NCI-H2029 treated with DMSO at 0.1 percent for 48 hours (cell line): ENCODE results near the gene ACTL7B.
"Not testable (repeated sequence)": the region's sequence is repeated elsewhere in the genome, so short reads cannot be mapped to it uniquely, and the experiment has no call there.

Experiments used
- DNase-seq: peaks from one replicate; lab custom pipeline; 2025; lab: John Stamatoyannopoulos, UW

ACTL7B gene

GRCh38 chr9:108855888-108856287, at the start of gene ACTL7B:
Gene ACTL7B (minus strand): TSS chr9:108855986. CDS start chr9:108855930, 56 bp downstream.
- DNase-seq = no peak

GRCh38 chr9:108905494-108905893, 49.7 kb upstream of the ACTL7B start:
- peak; percentile 69 for DNase-seq

- DNase-seq = peak; percentile 35
Measured at GRCh38 chr9:108904161-108904560, 48.4 kb upstream of the ACTL7B start.

GRCh38 chr9:108903420-108904103, 47.8 kb upstream of the ACTL7B start:
- DNase-seq = peak; percentile 54

GRCh38 chr9:108900176-108900575, 44.4 kb upstream of the ACTL7B start:
- no peak for DNase-seq

- DNase-seq = not testable (repeated sequence)
Measured at GRCh38 chr9:108899023-108899695, 43.4 kb upstream of the ACTL7B start.

- peak; percentile 43 for DNase-seq
Measured at GRCh38 chr9:108897324-108898096, 41.7 kb upstream of the ACTL7B start.

- DNase-seq = no peak
Measured at GRCh38 chr9:108894225-108894997, 38.6 kb upstream of the ACTL7B start.

GRCh38 chr9:108889649-108890067, 33.9 kb upstream of the ACTL7B start:
- no peak for DNase-seq

GRCh38 chr9:108886594-108887271, 30.9 kb upstream of the ACTL7B start:
- peak; percentile 22 for DNase-seq

GRCh38 chr9:108885643-108886348, 30.0 kb upstream of the ACTL7B start:
- peak; percentile 86 for DNase-seq

- no peak for DNase-seq
Measured at GRCh38 chr9:108884701-108885100, 28.9 kb upstream of the ACTL7B start.

GRCh38 chr9:108883085-108883484, 27.3 kb upstream of the ACTL7B start:
- no peak for DNase-seq

- DNase-seq = no peak
Measured at GRCh38 chr9:108882052-108882888, 26.5 kb upstream of the ACTL7B start.

GRCh38 chr9:108880738-108881316, 25.0 kb upstream of the ACTL7B start:
- DNase-seq = no peak

- no peak for DNase-seq
Measured at GRCh38 chr9:108877524-108877923, 21.7 kb upstream of the ACTL7B start.

- DNase-seq = no peak
Measured at GRCh38 chr9:108876425-108876824, 20.6 kb upstream of the ACTL7B start.

- DNase-seq = no peak
Measured at GRCh38 chr9:108874058-108874788, 18.4 kb upstream of the ACTL7B start.
